Measurements from ENCODE around the gene SKI.

The SKI gene

DNA sequence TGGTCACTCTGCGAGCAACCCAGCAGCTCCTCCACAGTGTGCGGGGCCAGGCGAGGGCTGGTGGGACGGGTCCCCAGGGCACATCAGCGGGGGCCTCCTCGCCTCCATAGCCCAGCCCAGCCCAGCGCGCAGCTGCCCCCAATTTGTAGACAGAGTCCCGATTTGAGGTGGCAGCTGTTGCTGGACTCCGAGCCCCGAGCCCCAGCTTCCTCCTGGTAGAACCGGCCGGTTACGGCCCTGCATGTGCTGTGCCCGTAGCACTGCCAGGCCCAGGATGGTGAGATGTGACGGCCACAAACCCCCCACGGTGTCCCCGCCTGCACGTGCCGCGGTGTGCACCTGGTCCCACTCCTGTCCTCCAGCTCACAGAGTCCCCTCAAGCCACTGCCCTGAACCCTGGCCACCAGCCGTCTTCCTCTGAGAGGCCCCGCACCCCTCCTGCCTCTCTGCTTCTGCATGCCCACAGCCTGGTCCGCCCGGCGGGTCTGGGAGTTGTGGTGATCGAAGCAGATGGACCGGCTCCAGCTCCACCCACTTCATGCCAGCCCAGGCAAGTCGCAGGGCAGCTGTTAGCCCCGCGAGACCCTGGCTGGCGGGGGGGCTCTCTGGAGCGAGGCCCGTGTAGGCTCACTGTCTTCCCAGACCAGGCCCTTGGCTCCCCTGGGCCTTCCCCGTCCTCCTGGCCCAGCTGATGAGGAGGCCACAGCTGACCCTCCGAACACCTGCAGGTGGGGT is 107.8 kb downstream of the SKI start:
- no peak for DNase-seq (ENCODE audit: low read depth in 2 of 2, low spot score in 1 of 2)

DNA sequence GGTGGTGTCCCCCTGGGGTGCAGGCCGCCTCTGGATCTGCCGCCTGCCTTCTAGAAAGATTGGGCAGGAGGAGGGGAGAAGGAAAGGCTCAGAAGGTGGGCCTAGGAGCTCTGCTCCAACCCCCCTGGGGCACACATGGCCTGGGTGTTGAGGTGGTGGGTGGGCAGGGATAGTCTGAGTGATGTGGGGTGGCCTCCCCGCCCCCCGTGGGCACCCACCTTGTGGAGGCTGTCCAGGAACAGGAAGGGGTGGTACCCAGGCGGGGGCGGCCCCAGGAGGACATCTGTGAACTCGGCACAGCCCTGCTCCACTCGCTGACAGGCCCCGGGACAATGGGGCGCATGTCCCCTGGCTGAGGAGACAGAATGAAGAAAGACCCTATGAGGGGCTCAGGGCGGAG is 108.4 kb downstream of the SKI start:
- DNase-seq (ENCODE audit: low read depth in 2 of 2, low spot score in 1 of 2) = no peak

DNA sequence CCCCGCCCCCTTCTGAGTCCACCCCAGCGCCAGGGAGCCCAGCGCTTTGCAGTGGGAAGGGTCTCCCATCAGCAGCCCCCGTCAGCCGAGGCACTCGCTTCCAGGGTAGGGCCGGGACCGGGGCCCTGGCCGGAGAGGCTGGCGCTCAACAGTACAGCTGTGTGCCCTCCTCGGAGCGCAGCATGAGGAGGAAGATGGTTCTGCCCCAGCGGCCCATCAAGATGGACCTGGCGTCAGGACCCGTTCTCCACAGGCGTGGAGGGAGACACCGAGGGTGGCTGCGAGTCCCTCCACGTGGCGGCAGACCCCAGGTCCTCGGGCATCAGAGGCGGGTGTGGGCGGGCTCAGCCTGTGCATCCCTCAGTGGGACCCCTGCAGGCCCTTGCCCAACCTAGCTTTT is 109.0 kb downstream of the SKI start:
- no peak for DNase-seq (ENCODE audit: low read depth in 2 of 2, low spot score in 1 of 2)

DNA sequence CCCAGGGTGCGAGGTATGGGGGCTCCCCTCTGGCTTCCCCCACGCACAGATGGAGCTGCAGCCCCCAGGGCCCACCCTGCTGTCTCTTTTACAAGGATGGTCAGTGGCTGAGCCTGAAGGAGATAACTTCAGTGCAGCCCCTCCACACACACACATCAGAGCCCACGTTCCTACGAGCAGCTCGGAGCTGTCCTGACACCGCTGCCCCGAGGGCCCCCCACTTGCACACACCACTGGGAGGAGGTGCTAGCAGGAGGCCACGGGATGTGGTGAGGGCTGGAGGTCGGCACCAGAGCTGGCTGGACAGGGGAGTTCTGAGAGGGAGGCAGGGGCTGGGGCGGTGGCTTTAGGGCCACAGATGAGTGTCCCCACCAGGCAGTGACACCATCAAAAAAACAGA is 109.4 kb downstream of the SKI start:
- DNase-seq (ENCODE audit: low read depth in 2 of 2, low spot score in 1 of 2) = no peak

DNA sequence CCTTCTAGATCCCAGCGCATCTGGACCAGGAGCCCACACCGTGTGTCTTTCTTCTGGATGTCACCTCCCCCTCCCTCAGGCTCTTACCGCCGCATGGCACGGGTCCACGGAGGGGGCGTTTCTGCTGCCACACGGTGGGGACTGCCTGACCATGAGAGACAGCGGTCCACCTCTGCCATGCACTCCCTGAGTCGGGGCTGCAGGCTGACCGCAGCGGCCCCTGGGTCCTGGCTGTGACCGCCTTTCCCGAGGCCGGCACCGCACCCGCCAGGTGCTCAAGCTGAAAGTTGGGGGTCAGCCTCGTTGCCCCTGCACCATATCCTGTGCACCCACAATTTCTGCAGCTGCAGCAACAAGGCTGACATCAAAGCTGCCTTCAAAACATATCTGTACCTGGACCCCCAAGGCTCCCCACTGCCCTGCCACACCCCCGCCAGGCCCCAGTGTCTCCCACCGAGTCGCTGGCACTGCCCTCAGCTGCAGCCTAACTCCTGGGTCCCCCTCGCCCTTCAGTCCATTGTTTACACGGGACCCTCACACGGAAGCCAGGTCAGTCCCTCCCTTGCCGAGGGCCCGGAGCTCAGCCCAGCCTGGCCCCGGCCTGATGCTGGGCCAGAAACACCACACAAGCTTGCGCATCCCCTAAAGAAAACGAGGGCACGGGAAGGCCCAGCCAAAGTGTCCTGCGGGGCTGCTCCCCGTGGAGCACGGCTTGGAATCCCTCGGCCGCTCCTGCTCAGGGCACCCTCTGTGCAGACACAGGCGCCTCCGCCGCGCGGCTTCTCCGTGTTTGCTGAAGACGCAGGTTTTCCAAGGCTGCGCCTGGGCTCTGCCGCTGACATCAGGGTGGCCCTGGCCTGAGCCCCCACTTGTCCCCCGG is 111.3 kb downstream of the SKI start:
- no peak for DNase-seq (ENCODE audit: low read depth in 2 of 2, low spot score in 1 of 2)

DNA sequence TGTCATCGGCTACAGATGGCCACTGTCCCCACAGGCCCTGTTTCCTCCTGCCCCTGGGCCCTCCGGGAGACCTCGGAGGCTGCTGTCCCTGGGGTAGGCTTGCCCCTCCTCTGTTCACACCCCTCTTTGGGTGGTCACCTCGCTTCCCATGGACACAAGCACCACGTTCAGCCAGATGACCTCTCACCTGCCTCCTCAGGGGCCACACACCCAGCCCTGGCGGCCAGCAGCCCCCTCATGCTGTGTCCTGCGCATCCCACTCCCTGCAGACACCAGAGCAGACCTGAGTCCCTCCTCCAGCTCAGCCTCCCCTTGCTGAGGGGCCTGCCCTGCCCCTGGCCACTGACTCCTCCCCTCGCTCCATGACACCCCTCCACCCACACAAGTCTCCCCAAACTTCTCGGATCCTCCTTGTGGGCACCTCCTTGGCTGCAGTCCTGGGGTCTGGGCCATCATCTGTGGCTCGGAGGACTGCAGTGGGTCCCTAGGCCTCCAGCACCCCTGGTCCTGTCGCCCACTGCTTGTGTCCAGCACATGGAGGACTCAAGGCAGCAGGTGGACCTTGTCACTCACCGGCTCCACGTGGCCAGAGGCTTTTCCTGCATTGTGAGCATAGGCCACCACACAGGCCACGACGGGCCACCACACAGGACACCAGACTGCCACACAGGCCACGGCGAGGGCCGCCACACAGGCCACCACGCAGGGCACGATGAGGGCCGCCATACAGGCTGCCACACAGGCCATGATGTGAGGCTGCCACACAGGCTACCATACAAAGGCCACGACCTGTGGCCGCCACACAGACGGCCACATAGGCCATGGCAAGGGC is 112.2 kb downstream of the SKI start:
- DNase-seq (ENCODE audit: low read depth in 2 of 2, low spot score in 1 of 2) = no peak

DNA sequence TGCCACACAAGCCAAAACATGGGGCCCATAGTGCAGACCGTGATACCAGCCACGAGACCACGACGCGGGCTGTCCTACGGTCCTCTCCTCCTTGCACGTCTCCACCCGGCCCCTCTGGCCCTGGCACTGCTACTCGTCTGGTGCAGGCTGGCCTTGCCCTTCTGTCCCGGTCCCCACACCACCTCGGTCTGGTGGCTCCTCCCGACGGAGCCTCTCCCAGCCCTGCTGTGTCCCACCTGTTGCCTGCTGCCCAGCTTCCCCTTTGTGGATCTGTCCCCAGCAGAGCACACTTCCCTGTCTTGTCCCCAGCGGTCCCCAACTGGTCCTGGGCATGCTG is 112.8 kb downstream of the SKI start:
- DNase-seq (ENCODE audit: low read depth in 2 of 2, low spot score in 1 of 2) = no peak

DNA sequence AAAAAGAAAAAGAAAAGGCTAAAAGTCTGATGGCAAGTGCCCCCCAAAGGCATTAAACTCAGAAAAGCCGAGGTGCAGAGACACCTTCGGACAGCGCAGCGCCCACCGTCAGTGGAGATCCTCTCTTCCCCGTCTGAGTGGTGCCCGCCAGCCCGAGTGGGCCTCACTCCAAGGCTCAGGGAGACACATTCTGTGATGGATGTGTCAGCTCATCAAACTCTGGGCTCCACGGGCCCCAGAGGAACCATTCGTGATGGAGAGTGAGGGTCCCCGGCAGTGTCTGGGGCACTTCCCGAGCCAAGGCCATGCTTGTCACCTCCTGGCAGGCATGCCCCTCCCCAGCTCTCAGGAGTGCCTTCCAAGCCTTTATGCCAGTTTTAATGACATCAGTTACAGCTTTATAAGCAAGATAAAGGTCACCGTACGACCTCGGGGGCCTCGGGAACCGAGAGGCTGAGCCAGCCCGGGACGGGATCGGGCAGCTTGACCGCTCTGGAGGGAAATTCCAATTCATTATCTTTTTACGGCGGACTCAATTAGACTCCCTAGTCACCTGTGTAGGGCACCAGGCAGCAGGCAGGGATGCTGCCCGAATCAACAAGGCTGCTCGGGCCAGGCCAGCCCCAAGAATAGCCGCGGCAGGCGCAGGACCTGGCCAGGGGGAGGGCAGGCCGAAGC is 113.7 kb downstream of the SKI start:
- no peak for DNase-seq (ENCODE audit: low read depth in 2 of 2, low spot score in 1 of 2)

DNA sequence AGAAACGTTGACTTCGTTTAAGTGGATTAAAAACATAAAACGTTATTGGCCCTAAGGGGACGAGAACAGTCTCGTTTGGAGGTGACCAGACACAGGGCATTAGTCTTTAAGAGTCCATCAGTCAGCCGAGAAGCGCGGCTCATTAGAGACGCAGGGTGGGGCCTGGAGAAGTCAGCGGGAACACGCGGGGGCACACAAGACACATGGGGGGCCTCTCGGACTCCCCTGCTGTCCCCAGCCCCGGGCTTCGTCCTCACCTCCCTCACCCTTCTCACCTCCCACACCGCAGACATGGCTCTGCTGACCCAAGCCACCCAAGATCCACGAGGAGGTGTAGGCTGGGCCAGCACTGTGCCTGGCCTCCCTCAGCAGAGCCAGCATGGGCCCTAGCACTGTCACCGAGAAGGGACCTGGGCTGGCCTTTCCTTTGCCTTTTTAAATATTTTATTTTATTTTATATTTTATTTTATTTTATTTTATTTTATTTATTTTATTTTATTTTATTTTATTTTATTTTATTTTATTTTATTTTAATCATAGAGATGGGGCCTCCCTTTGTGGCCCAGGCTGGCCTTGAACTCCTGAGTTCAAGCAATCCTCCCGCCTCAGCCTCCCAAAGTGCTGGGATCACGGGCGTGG is 114.4 kb downstream of the SKI start:
- no peak for DNase-seq (ENCODE audit: low read depth in 2 of 2, low spot score in 1 of 2)

DNA sequence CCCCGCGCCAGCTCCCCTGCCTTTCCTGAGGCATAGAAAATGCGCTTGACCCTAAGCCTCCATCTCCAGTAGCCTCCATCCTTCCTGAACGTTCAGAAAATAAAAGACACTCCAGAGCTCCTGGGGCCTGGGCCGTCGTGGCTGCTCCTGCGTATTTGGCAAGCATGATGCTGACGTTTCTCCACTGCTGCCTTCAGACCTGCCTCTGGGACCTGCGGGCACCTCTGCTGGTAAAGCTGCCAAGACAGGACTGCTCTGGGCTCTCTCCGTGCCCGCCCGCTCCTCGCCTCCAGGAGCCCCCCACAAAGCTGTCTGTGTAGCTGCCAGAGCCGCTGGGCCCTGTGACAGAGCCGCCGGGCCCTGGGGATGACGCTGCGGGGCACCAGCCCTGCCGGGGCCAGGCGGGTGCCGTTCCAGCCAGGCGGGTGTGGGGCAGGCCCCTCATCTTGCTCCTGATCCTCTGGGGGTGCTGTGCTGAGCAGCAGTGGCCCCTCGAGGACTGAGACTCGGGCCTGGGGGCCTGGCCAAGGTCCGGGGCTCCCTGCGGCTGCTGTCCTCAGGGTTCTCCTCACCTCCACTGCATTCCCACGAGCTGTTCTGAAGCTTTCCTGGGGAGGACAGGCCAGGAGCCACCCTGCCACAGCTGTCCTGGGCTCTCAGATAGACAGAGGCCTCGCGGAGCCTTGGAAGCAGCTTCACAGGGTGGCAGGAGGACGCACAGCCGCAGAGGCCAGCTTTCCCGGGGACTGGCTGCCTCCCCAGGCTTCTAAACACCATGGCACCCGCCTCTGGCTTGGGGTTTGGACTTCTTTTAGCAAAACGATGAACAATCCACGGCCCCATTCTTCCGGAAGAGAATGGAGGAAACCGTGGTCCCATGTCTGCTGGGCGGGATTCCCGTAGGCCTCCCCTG is 115.2 kb downstream of the SKI start:
- DNase-seq (ENCODE audit: low read depth in 2 of 2, low spot score in 1 of 2) = no peak

DNA sequence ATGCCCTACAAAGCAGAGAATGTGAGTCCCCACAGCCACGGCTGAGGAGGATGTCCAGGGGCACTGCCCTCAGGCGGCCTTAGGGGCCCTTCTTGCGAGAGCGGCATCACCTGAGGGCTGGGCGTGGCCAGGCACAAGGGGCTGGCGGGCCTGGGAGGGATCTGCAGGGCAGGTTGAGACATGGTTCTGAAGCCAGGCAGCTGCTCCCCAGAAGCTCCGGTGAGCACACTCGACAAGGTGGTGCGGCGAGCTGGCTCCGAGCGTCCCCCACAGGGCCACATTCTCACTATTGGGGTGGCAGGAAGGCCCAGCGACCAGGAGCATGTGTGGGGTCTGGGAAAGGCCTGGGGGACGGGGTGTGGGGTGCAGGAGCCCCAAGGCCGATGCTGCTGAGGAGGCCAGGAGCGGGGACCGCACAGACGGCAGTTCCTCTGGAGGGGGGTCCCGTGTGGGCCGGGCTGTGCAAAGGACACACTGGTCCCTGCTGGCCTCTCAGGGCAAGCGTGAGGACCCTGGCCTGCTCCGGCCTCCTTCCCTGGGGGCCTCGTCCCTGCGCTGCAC is 116.1 kb downstream of the SKI start:
- DNase-seq (ENCODE audit: low read depth in 2 of 2, low spot score in 1 of 2) = no peak

DNA sequence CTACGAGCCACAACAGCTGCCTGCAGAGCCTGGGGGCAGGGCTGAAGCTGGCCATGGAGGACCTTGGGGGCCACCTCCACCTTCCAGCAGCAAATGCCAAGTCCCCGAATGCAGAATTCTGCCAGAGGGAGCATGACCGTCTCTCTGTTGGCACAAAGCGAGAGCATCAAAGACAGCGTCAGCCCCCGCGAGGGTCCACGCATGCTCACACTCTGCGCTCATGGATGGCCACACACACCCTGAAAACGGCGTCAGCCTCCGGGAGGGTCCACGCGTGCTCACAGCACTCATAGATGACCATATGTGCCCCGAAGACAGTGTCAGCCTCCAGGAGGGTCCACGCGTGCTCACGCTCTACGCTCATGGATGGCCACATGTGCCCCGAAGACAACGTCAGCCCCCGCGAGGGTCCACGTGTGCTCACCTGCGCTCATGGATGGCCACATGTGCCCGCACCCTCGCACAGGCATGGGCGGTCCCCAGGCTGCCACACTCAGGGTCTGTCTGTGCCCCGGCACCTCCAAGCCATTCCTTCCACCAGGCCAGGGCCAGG is 116.7 kb downstream of the SKI start:
- no peak for DNase-seq (ENCODE audit: low read depth in 2 of 2, low spot score in 1 of 2)

DNA sequence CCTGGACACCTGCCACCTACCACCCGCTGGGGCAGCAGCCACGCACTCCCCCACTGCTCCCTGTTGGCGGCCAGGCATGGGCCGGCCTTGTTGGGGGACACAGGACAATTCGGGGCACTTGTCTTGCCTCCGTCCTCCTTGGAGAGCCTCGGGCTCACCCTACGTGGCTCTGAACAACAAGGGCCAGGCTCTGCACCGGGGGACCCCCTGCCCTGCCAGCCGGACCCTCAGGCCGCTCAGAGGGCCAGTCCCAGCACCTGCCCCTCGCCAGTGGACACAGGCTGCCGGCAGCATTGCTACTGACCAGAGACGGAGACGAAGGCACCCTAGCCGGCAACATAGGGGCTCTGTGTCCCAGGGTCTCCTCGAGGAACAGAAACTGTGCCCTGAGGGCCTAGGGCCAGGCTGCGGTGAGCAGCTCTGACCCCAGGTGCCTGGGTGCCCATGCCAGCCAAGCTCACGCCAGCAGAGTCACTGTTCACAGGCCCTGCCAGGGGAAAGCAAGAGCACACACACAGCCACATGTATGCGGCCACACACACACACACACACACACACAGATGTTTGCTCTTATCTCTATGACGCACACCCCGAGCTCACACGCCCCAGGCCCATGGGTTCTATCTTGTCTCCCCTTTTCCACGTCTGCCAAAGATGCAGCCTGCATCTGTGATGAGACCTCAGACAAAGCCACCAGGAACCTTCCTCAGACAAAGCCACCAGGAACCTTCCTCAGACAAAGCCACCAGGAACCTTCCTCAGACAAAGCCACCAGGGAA is 117.4 kb downstream of the SKI start:
- no peak for DNase-seq (ENCODE audit: low read depth in 2 of 2, low spot score in 1 of 2)

DNA sequence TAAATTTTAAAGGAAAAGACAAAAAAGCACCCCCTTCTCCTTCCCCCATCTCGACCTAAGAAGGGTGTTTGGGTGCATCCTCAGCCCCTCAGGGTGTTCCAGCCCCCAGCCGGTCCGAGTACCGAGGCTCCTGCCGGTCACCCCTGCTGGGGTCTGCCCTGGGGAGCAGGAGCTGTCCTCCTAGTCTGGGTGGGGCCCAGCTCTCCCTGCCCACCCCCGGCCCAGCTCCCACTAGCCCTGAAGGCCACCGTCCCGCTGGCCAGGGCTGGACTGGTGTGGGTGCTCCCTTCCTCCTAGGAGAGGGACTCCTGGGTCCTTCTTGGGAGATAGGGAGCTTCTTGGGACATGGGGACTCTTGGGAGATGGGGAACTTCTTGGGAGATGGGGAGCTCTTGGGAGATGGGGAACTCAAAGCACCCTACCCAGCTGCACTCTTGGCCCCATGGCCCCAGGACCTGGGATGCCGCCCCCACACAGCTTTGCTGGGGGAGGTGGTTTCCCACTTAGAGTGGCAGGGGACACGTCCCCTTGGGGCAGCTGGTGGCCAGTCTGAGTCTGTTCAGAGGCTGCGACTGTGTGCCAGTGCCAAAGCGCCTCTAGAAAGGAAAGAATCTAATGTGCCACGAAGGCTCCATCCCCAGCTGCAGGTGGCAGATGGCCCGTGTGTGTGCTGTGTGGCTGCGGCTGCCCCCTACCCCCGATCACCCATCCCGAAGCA is 118.7 kb downstream of the SKI start:
- no peak for DNase-seq (ENCODE audit: low read depth in 2 of 2, low spot score in 1 of 2)

DNA sequence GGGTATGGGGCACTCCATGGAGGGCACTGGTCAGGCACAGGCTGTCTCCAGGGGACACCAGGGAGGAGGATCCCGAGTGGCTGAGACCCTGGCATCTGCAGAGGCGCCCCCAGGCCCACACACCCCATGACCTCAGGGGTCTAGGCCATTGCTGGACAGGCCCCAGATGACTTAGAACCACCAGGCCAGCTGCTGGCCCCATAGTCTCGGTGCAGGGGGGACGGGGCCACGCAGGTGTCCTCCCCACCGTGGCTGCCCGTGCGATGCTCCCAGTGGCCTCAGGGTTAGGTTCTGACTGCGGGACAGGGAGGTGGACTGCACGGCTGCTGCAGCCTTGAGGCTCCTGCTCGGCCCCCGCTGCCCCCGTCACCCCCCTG is 119.3 kb downstream of the SKI start:
- no peak for DNase-seq (ENCODE audit: low read depth in 2 of 2, low spot score in 1 of 2)

DNA sequence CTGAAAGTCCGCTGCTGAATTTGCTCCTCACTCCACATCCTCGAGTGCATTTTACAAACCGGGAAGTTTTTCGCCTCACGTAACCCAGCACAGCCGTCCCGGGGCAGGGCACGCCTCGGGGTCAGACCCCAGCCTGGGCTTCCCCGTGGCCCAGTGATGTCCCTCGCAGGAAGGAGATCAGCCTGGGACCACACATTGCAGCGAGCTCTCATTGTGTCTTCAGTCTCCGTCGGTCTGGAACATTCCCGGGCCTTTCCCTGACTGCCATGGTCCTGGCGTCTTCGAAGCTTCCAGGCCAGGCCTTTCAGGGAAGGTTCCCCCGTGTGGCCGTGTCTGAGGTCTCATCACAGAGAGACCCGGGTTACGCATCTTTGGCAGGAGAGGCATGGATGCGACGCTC is 119.8 kb downstream of the SKI start:
- DNase-seq (ENCODE audit: low read depth in 2 of 2, low spot score in 1 of 2) = no peak

DNA sequence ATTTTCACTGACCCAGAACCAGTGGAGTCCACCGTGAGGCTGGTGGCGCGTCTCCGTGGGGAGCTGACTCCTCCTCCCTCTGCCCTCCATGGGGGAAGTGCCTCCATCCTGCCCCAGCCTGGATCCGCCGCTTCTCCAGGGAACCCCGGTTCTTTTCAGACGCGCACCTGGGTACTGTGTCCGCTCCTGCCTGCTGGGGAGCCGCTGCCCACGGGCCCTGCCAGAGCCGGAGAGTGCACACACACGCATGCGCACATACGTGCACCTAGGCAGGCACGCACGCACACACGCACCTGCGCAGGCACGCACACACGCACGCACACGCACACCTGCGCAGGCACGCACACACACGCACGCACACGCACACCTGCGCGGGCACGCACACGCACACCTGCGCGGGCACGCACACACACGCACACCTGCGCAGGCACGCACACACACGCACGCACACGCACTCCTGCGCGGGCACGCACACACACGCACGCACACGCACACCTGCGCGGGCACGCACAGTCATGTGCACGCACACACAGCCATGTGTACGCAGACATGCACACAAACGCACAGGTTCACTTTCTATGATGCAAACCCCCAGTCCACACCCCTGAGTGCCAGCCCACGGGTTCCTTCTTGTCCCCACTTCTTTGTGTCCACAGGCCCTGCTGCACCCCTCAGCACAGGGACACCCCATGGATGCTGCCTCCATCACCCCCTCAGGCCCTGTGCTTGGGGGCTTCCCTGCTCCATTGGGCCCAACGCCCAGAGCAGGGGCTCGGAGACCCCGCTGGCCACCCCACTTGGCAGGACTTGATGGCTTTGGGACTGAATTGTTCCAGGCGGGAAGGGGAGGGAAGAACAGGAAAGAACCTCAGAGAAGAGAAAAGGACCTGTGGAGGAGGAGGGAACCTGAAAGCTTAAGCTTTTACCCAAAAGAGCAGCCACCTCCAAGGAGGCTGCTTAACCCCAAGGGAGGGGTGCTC is 120.5 kb downstream of the SKI start:
- no peak for DNase-seq (ENCODE audit: low read depth in 2 of 2, low spot score in 1 of 2)
